GM12865 (cell line): Measurements from ENCODE around the gene RIMS4.

Experiments used
- DNase-seq: peaks from one replicate; pipeline ENCODE4 v3.0.0; 2010; ENCODE audit warnings: low read depth
- H3K4me3 ChIP-seq: 2 replicates; pipeline ENCODE4 v1.5.1; 2011; ENCODE audit warnings: mild to moderate bottlenecking, low read depth, low read length, control low read depth
- TF ChIP-seq, protein P1 (sequence below): IDR thresholded peaks from 2 replicates; pipeline ENCODE4 v1.5.1; 2011; ENCODE audit warnings: low read length, control low read depth, low read depth, inconsistent platforms; ENCODE audit not compliant: insufficient read depth; ENCODE audit errors: missing control alignments

RIMS4 gene

DNA sequence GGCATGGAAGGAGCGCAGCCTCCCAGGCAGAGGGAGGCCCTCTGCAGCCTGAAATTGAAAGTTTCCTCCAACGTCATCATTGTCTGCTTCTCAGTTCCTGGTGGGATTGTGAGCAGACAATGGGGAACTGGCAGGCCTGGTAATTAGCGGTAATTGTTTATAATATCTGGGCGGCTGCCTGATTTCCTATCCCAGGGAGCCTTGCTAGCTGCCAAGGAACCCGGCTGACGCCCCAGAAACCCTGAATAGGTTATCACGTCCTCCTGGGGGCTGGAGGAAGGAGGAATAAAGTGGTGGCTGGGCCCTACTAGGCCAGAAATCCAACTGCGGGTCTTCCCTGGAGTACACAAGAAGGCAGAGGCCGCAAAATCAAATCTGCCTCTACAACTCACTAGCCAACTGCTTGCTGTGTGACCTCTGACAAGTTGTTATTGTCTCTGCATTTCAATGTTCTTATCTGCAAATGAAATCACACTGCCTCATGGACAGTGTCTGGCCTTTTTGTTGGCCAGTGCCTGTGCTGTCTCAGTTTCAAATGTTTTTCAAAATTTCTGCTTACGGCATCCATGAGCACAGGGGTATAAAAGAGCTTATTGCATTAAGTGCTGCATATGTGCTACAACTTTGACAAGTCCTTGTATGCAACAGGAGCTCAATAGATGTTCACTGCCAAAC is 47.7 kb downstream of the RIMS4 start:
- no peak overlapping the region for H3K4me3 ChIP-seq
- TF ChIP-seq, protein P1, sequence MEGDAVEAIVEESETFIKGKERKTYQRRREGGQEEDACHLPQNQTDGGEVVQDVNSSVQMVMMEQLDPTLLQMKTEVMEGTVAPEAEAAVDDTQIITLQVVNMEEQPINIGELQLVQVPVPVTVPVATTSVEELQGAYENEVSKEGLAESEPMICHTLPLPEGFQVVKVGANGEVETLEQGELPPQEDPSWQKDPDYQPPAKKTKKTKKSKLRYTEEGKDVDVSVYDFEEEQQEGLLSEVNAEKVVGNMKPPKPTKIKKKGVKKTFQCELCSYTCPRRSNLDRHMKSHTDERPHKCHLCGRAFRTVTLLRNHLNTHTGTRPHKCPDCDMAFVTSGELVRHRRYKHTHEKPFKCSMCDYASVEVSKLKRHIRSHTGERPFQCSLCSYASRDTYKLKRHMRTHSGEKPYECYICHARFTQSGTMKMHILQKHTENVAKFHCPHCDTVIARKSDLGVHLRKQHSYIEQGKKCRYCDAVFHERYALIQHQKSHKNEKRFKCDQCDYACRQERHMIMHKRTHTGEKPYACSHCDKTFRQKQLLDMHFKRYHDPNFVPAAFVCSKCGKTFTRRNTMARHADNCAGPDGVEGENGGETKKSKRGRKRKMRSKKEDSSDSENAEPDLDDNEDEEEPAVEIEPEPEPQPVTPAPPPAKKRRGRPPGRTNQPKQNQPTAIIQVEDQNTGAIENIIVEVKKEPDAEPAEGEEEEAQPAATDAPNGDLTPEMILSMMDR, result no peak
- no peak for DNase-seq

DNA sequence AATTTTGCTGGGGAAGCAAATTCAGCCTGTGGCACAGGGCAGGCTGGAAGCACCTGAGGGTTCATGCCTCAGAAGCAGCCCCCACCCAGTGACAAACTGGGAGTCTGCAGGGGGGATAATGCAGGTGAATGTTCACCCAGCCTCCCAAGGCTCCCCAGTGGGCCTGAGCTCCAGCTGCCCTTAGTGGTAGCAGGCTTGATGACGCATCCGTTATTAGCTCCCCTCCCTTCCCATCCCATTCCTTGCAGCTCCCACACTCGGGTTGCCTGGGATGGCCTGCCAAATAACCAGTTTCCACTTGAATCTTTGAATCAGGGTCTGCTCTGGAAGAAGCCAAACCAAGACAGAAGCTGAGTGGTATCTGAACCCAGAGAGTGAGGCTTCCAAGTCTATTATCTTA is 48.9 kb downstream of the RIMS4 start:
- no peak overlapping the region for H3K4me3 ChIP-seq
- TF ChIP-seq, protein P1, result no peak
- no peak for DNase-seq

DNA sequence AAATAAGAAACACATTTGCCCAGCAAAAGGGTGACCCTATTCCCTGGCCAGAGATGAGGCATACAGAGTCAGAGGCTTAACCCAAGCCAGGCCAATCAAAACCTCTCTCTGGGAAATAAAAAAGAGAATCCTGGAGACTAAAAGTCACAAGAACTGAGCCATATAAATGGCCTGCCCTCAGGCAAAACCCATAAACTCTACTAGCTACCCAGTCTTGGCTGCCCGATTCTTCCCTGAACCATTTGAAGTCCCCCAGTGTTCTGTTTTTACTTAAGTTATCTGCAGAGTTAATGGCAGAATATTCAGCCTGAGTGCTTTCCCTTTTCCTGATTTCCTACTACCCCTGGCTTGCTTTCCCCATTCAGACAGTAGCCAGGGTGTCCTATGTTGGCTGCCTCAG is 50.8 kb downstream of the RIMS4 start:
- TF ChIP-seq, protein P1, result no peak
- no peak overlapping the region for H3K4me3 ChIP-seq
- no peak for DNase-seq

DNA sequence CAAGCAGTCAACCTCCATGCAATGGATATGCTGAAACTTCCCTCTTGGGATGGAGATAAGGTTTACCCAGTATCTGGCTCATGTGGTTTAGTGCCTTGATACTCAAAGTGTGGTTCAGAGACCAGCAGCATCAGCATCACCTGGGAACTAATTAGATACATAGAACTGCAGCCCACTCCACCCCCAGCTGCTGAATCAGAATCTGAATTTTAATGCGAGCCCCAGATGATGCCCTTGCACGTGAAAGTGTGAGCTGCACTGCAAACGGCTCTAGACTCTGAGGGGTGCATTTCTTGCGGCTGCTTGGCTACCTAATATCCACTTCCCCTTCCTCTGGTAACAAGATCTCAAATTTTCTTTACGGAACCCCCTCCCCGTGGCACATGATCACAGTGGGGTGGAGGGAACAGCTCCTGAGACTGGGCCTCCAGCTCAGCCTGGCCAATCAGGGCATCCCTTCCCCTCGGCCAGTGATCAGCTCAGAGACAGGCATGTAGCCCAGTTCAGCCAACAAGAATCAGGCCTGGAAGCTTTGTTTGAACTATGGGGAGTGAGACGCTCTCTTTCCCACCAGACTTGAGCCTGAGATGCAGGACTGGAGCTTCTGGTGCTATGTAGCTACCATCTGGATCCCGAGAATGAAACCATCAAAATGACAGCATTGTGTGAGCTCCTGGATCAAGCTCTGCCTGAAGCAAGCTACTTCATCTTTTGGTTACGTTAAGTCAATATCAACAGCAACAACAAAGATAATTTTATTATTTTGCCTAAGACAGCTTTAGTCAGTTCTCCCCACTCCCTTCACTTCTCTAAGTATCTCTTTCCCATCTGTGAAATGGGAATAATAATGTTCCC is 51.9 kb downstream of the RIMS4 start:
- no peak for DNase-seq
- H3K4me3 ChIP-seq, result no peak overlapping the region
- TF ChIP-seq, protein P1, result no peak

DNA sequence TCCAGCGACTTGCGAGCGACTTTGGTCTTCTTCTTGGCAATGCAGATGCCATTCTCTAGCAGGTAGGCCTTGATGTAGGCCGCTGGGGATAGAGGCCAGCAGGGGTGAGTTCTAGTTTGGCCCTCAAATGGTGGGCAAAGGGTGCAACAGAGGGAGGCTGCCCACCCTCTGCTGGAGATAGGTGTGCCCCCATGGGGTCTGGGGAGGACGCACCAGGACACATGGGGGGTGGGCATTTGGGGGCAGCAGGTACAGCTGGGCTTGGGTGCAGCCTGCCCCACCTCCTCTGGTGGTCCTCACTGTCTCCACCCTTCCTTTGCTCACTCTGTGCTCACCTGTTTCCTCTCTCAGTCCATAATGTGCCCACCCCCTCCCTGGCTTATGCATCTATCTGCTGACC is 53.4 kb downstream of the RIMS4 start:
- TF ChIP-seq, protein P1, result no peak
- no peak overlapping the region for H3K4me3 ChIP-seq
- no peak for DNase-seq

DNA sequence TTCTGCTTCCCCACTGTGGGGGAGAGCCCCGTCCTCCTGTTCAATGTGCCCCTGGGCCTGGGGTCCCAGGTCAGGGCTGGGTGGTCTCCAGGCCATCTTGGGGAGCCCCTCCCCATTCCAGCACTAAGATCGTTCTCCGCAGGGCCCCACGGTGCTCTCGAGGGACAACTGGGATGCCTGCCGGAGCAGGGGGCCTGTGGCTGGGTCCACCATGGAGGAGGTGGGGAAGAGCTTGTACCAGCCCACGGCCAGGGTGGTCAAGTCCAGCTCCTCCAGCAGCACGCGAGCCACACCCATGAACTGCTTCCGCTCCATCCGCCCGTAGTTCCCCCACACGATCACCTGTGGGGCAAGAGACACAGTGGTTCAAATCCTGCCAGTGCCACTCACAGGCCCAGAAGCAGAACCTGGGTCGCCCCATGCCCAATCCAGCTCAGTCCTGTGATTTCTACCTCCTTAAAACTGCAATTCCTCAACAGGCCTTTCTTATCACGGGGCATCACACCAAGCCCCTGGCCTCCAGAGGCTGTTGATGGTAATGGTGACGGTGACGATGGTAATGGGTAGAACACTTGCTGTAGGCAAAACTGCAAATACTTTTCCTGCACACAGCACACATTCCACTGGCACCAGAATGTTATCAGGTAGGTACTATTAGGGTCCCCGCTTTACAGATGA is 54.2 kb downstream of the RIMS4 start:
- H3K4me3 ChIP-seq, result no peak overlapping the region
- no peak for DNase-seq
- TF ChIP-seq, protein P1, result no peak
